ENCODE results near the gene HPSE2.

HPSE2 gene

GRCh38 chr10:98438715-98439114 lies 796.9 kb downstream of the HPSE2 start:
- H3K4me3 ChIP-seq (ENCODE audit: low read depth, low read length) = no peak overlapping the region
- no peak for TF ChIP-seq CTCF (IDR thresholded peaks at IDR 0.05; ENCODE audit: borderline replicate concordance, insufficient read depth, low read depth, low read length)

GRCh38 chr10:98436704-98437103 lies 798.9 kb downstream of the HPSE2 start:
- H3K4me3 ChIP-seq (ENCODE audit: low read depth, low read length) = no peak overlapping the region
- no peak for TF ChIP-seq CTCF (IDR thresholded peaks at IDR 0.05; ENCODE audit: borderline replicate concordance, insufficient read depth, low read depth, low read length)

GRCh38 chr10:98435178-98435577 lies 800.5 kb downstream of the HPSE2 start:
- H3K4me3 ChIP-seq (ENCODE audit: low read depth, low read length) = no peak overlapping the region
- no peak for TF ChIP-seq CTCF (IDR thresholded peaks at IDR 0.05; ENCODE audit: borderline replicate concordance, insufficient read depth, low read depth, low read length)

- no peak for TF ChIP-seq CTCF (IDR thresholded peaks at IDR 0.05; ENCODE audit: borderline replicate concordance, insufficient read depth, low read depth, low read length)
- no peak overlapping the region for H3K4me3 ChIP-seq (ENCODE audit: low read depth, low read length)
These were observed 801.5 kb downstream of the HPSE2 start for GRCh38 chr10:98433881-98434732.

- no peak for TF ChIP-seq CTCF (IDR thresholded peaks at IDR 0.05; ENCODE audit: borderline replicate concordance, insufficient read depth, low read depth, low read length)
- no peak overlapping the region for H3K4me3 ChIP-seq (ENCODE audit: low read depth, low read length)
These were observed 802.3 kb downstream of the HPSE2 start for GRCh38 chr10:98433371-98433770.

- no peak overlapping the region for H3K4me3 ChIP-seq (ENCODE audit: low read depth, low read length)
- TF ChIP-seq CTCF (IDR thresholded peaks at IDR 0.05; ENCODE audit: borderline replicate concordance, insufficient read depth, low read depth, low read length) = no peak
These were observed 803.3 kb downstream of the HPSE2 start for GRCh38 chr10:98432330-98432729.

GRCh38 chr10:98431016-98431415 lies 804.6 kb downstream of the HPSE2 start:
- TF ChIP-seq CTCF (IDR thresholded peaks at IDR 0.05; ENCODE audit: borderline replicate concordance, insufficient read depth, low read depth, low read length) = no peak
- H3K4me3 ChIP-seq (ENCODE audit: low read depth, low read length) = no peak overlapping the region
